HG03558 (cell line): Measurements from ENCODE around the gene MANEA.
"Not testable (repeated sequence)": the region's sequence is repeated elsewhere in the genome, so short reads cannot be mapped to it uniquely, and the experiment has no call there.

Experiments
- ATAC-seq: cut with Tn5 transposase; IDR thresholded peaks from one replicate; pipeline ENCODE4 v1.9.1; 2021; ENCODE audit warnings: moderate number of reproducible peaks; ENCODE audit not compliant: unreplicated experiment; ENCODE audit errors: extremely low read depth

Gene MANEA

GRCh38 chr6:95577304-95578105 lies at the start of gene MANEA:
TSS of gene MANEA (plus strand) at chr6:95577535. CDS start at chr6:95586440, 8,905 bp downstream.
- ATAC-seq: peak; percentile 55

- no peak for ATAC-seq
Observed at GRCh38 chr6:95529762-95530161, 47.6 kb upstream of the MANEA start.

- ATAC-seq: no peak
Observed at GRCh38 chr6:95530176-95530819, 47.0 kb upstream of the MANEA start.

GRCh38 chr6:95543798-95544197 lies 33.5 kb upstream of the MANEA start:
- ATAC-seq: no peak

- no peak for ATAC-seq
Observed at GRCh38 chr6:95544517-95545225, 32.7 kb upstream of the MANEA start.

GRCh38 chr6:95545226-95545625 lies 32.1 kb upstream of the MANEA start:
- ATAC-seq: no peak

GRCh38 chr6:95545686-95546085 lies 31.6 kb upstream of the MANEA start:
- no peak for ATAC-seq

- no peak for ATAC-seq
Observed at GRCh38 chr6:95546148-95546547, 31.2 kb upstream of the MANEA start.

GRCh38 chr6:95547043-95547442 lies 30.3 kb upstream of the MANEA start:
- no peak for ATAC-seq

- ATAC-seq: no peak
Observed at GRCh38 chr6:95548188-95548786, 29.0 kb upstream of the MANEA start.

- no peak for ATAC-seq
Observed at GRCh38 chr6:95551678-95552324, 25.5 kb upstream of the MANEA start.

GRCh38 chr6:95553880-95554279 lies 23.5 kb upstream of the MANEA start:
- ATAC-seq: no peak

- not testable (repeated sequence) for ATAC-seq
Observed at GRCh38 chr6:95560956-95561355, 16.4 kb upstream of the MANEA start.

GRCh38 chr6:95569560-95569959 lies 7.8 kb upstream of the MANEA start:
- no peak for ATAC-seq

GRCh38 chr6:95572098-95572497 lies 5.2 kb upstream of the MANEA start:
- no peak for ATAC-seq

- no peak for ATAC-seq
Observed at GRCh38 chr6:95574811-95575210, 2.5 kb upstream of the MANEA start.

- no peak for ATAC-seq
Observed at GRCh38 chr6:95576218-95576997, 927 bp upstream of the MANEA start.

GRCh38 chr6:95576998-95577303 lies 384 bp upstream of the MANEA start:
- no peak for ATAC-seq

GRCh38 chr6:95578106-95578410 lies 723 bp downstream of the MANEA start:
- no peak for ATAC-seq

- ATAC-seq: no peak
Observed at GRCh38 chr6:95581073-95581472, 3.7 kb downstream of the MANEA start.
